KMS-11 (cell line): ENCODE data around the gene PPP1R13B.
A peak's percentile ranks its signal among the peaks of the same experiment; 100 is the strongest.

Source experiments
- H2AFZ ChIP-seq: fragments of 200-600 bp; sonication (generic); 2 replicates; pipeline ENCODE4 v1.6.1; 2016; ENCODE audit warnings: antibody characterized with exemption, mixed run types, low read depth
- H3K27ac ChIP-seq: fragments of 200-600 bp; sonication (generic); 2 replicates; pipeline ENCODE4 v1.6.1; 2016; ENCODE audit warnings: mild to moderate bottlenecking, mixed run types
- H3K27me3 ChIP-seq: fragments of 200-600 bp; sonication (generic); 2 replicates; pipeline ENCODE4 v1.6.1; 2017; ENCODE audit warnings: mild to moderate bottlenecking, low read depth, mixed run types, moderate library complexity; ENCODE audit not compliant: insufficient read depth
- H3K36me3 ChIP-seq: fragments of 200-600 bp; sonication (generic); 2 replicates; pipeline ENCODE4 v1.6.1; 2017; ENCODE audit warnings: mild to moderate bottlenecking, mixed run types; ENCODE audit not compliant: insufficient read depth
- H3K4me1 ChIP-seq: fragments of 200-600 bp; sonication (generic); 2 replicates; pipeline ENCODE4 v1.6.1; 2016; ENCODE audit warnings: mild to moderate bottlenecking, low read depth, mixed run types; ENCODE audit not compliant: poor library complexity, severe bottlenecking
- H3K4me2 ChIP-seq: fragments of 200-600 bp; sonication (generic); 2 replicates; pipeline ENCODE4 v1.7.0; 2016; ENCODE audit warnings: mild to moderate bottlenecking, mixed run types
- H3K4me3 ChIP-seq: fragments of 200-600 bp; sonication (generic); IDR thresholded peaks from 2 replicates; pipeline ENCODE4 v1.6.1; 2017; ENCODE audit warnings: low read depth, low read length, mixed read lengths; ENCODE audit not compliant: insufficient read depth
- H3K79me2 ChIP-seq: fragments of 200-600 bp; sonication (generic); 2 replicates; pipeline ENCODE4 v1.6.1; 2016; ENCODE audit warnings: low read depth, mixed run types; ENCODE audit not compliant: insufficient read depth
- H3K9ac ChIP-seq: fragments of 200-600 bp; sonication (generic); 2 replicates; pipeline ENCODE4 v1.6.1; 2016; ENCODE audit warnings: mild to moderate bottlenecking, mixed run types
- H4K20me1 ChIP-seq: fragments of 200-600 bp; sonication (generic); 2 replicates; pipeline ENCODE4 v1.6.1; 2016; ENCODE audit warnings: mild to moderate bottlenecking, mixed run types; ENCODE audit not compliant: insufficient read depth
- CTCF ChIP-seq: fragments of 200-600 bp; sonication (generic); conservative IDR thresholded peaks from 2 replicates; pipeline ENCODE4 v1.6.1; 2017; ENCODE audit warnings: low read depth, mild to moderate bottlenecking, antibody characterized with exemption, low read length, moderate library complexity, mixed read lengths

Gene PPP1R13B

GRCh38 chr14:103828315-103828967 is 18.9 kb downstream of the PPP1R13B start:
- Histone ChIP-seq H4K20me1 (no peaks in the 10 kb centered on the region), H3K4me3 (no peak overlapping the region), H3K9ac (no peak overlapping the region), H3K79me2 (no peaks in the 10 kb centered on the region), H3K27ac (no peak overlapping the region), H2AFZ (no peak overlapping the region), H3K36me3 (no peaks in the 10 kb centered on the region), H3K4me2 (no peak overlapping the region), H3K27me3 (no peaks in the 10 kb centered on the region), H3K4me1 (no peaks in the 10 kb centered on the region)
- TF ChIP-seq CTCF = no peak

GRCh38 chr14:103825101-103825500 is 22.3 kb downstream of the PPP1R13B start:
- Histone ChIP-seq H3K36me3 (no peaks in the 10 kb centered on the region), H3K9ac (no peak overlapping the region), H4K20me1 (no peaks in the 10 kb centered on the region), H3K79me2 (no peaks in the 10 kb centered on the region), H3K4me2 (no peak overlapping the region), H2AFZ (no peak overlapping the region), H3K4me1 (peaks cover 7% of the 10 kb centered on the region), H3K4me3 (no peak overlapping the region), H3K27ac (no peak overlapping the region), H3K27me3 (no peaks in the 10 kb centered on the region)
- no peak for TF ChIP-seq CTCF

- Histone ChIP-seq H3K27ac (no peak overlapping the region), H3K4me1 (peaks cover 18% of the 10 kb centered on the region), H3K27me3 (no peaks in the 10 kb centered on the region), H2AFZ (no peak overlapping the region), H3K4me2 (peak overlapping the region; percentile 87; the same call in 1 of the 2 replicates), H3K79me2 (no peaks in the 10 kb centered on the region), H3K36me3 (no peaks in the 10 kb centered on the region), H4K20me1 (no peaks in the 10 kb centered on the region), H3K9ac (no peak overlapping the region), H3K4me3 (no peak overlapping the region)
- TF ChIP-seq CTCF = no peak
Measured at GRCh38 chr14:103820908-103821307, 26.5 kb downstream of the PPP1R13B start.

- H3K4me3 ChIP-seq = no peak overlapping the region
- peak overlapping the region; percentile 25; the same call in 1 of the 2 replicates for H3K9ac ChIP-seq
- no peaks in the 10 kb centered on the region for H4K20me1 ChIP-seq
- H3K27me3 ChIP-seq = no peaks in the 10 kb centered on the region
- H3K79me2 ChIP-seq = no peaks in the 10 kb centered on the region
- TF ChIP-seq CTCF = no peak
- H3K36me3 ChIP-seq = no peaks in the 10 kb centered on the region
- H3K4me1 ChIP-seq = peaks cover 18% of the 10 kb centered on the region
- peak overlapping the region; percentile 87 for H3K4me2 ChIP-seq
- H2AFZ ChIP-seq = peak overlapping the region; percentile 34; the same call in 1 of the 2 replicates
- peak overlapping the region; percentile 64 for H3K27ac ChIP-seq
Measured at GRCh38 chr14:103820382-103820781, 27.0 kb downstream of the PPP1R13B start.
